HUES6 (cell line): Measurements from ENCODE around the gene RAD54L2.

Experiments used
- H3K27ac ChIP-seq: 2 replicates; pipeline ENCODE4 v1.7.0; 2013; ENCODE audit warnings: low read depth, mild to moderate bottlenecking, low read length, inconsistent platforms
- H3K27me3 ChIP-seq: 2 replicates; pipeline ENCODE4 v1.6.1; 2013; ENCODE audit warnings: low read length; ENCODE audit not compliant: control insufficient read depth, insufficient read depth
- H3K36me3 ChIP-seq: 2 replicates; pipeline ENCODE4 v1.6.1; 2013; ENCODE audit warnings: low read length; ENCODE audit not compliant: control insufficient read depth, insufficient read depth
- H3K4me1 ChIP-seq: 2 replicates; pipeline ENCODE4 v1.6.1; 2013; ENCODE audit warnings: low read length; ENCODE audit not compliant: control insufficient read depth, insufficient read depth
- H3K4me3 ChIP-seq: 2 replicates; pipeline ENCODE4 v1.5.1; 2013; ENCODE audit warnings: low read depth, low read length
- H3K9ac ChIP-seq: one replicate; pipeline ENCODE4 v1.6.1; 2013; ENCODE audit warnings: mild to moderate bottlenecking, low read length
- H3K9me3 ChIP-seq: 2 replicates; pipeline ENCODE4 v1.6.1; 2013; ENCODE audit warnings: low read depth, low read length; ENCODE audit not compliant: control insufficient read depth, insufficient read depth

Gene RAD54L2

DNA sequence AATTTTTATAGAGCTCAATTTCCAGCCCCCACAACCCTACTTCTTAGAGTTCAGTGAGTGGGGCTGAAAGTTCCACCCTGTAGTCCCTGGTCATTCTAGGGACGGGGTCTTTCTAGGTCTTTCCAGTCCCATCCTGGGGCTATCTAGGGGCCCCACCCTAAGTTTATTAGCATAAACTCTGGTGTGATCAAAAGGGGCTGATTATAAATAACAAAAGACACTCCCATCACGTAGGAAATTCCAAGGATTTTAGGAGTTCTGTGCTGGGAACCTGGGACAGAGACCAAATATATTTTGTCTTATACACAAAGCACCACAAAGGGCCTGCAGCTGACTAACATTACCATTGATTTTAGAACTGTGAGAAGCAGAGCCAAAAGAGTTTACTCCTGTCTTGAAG, 41.9 kb downstream of the RAD54L2 start:
- Histone ChIP-seq H3K36me3 (peaks cover 3% of the 10 kb centered on the region; the same call in 1 of the 2 replicates), H3K4me3 (no peak overlapping the region), H3K4me1 (peaks cover 29% of the 10 kb centered on the region), H3K9me3 (0 out of 2 replicates have a peak, but pooled peaks cover 7% of the 10 kb centered on the region), H3K9ac (no peak overlapping the region), H3K27me3 (no peaks in the 10 kb centered on the region), H3K27ac (peak overlapping the region; percentile 39; the same call in 1 of the 2 replicates)

DNA sequence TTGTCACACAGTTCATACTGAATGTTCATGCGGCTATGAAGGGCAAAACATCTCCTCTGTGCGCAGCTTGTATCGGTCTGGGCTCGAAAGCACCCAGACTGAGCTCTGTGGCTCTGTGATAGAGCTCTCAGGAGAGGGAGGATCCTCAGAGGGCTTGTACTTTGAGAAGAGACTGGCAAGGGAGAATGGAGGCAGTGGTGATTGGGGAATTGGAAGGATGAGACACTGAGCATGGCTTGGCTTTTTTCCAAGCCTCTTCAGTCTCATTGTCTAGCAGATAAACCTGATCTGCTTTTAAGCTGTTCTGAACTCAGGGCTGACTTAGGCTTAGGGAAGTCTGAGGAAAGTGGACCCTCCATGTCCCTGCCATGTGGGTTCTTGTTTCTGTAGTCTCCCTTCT, 43.0 kb downstream of the RAD54L2 start:
- Histone ChIP-seq H3K27me3 (no peaks in the 10 kb centered on the region), H3K27ac (peak overlapping the region; percentile 61), H3K36me3 (peaks cover 3% of the 10 kb centered on the region; the same call in 1 of the 2 replicates), H3K4me1 (peaks cover 29% of the 10 kb centered on the region), H3K4me3 (no peak overlapping the region), H3K9me3 (0 out of 2 replicates have a peak, but pooled peaks cover 7% of the 10 kb centered on the region), H3K9ac (no peak overlapping the region)

DNA sequence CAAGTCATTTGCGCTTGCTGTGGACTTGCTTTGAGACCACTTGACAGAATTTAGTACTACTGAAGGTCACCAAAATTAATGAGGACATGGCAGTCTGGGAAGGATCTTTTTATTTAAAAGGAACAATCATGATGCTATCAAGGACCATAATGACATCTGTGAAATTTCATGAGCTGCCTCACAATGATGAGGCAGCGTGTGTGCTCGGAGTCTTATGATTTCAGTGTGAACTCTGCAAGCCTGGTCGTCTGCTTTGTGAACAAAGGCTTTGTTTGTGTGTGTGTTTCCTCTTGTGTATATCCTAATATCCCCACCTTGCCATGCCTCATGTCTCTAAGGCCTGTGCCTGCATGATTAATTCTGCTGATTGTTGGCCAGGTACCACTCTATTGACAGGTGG, 46.7 kb downstream of the RAD54L2 start:
- Histone ChIP-seq H3K36me3 (peaks cover 6% of the 10 kb centered on the region), H3K4me3 (no peak overlapping the region), H3K9ac (no peak overlapping the region), H3K27me3 (no peaks in the 10 kb centered on the region), H3K4me1 (peaks cover 20% of the 10 kb centered on the region), H3K27ac (no peak overlapping the region), H3K9me3 (no peaks in the 10 kb centered on the region)

DNA sequence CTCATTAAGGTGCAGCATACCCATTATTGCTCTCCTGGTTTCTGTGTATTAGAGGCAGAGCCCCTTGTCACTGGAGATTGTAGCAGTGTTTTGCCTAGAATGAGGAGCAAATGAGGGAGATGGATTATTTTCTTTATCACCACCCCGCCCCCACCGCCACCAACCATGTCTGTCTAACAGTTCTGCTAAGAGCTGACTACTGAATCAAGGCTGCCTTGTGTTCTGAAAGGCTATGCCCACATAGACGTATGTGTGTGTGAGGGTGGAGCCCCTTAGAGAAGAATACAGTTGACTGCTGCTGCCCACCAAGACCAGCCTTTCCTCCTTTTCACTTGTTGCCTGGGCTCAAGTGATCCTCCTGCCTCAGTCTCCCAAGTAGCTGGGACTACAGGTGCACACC, 47.4 kb downstream of the RAD54L2 start:
- no peaks in the 10 kb centered on the region for H3K9me3 ChIP-seq
- no peak overlapping the region for H3K4me3 ChIP-seq
- peaks cover 13% of the 10 kb centered on the region for H3K36me3 ChIP-seq
- H3K9ac ChIP-seq = no peak overlapping the region
- H3K27ac ChIP-seq = no peak overlapping the region
- H3K27me3 ChIP-seq = no peaks in the 10 kb centered on the region
- H3K4me1 ChIP-seq = peaks cover 13% of the 10 kb centered on the region
